CD4-positive, alpha-beta T cell treated with Interleukin-6 at 100 ng/mL for 8 hours (primary cell): ENCODE measurements around the gene TNS3.
"Not testable (repeated sequence)": the region's sequence is repeated elsewhere in the genome, so short reads cannot be mapped to it uniquely, and the experiment has no call there.

Experiments used
- DNase-seq: peaks from one replicate; pipeline ENCODE4 v3.0.0-alpha.2; 2020; ENCODE audit warnings: mixed read lengths, low spot score

TNS3 gene

DNA sequence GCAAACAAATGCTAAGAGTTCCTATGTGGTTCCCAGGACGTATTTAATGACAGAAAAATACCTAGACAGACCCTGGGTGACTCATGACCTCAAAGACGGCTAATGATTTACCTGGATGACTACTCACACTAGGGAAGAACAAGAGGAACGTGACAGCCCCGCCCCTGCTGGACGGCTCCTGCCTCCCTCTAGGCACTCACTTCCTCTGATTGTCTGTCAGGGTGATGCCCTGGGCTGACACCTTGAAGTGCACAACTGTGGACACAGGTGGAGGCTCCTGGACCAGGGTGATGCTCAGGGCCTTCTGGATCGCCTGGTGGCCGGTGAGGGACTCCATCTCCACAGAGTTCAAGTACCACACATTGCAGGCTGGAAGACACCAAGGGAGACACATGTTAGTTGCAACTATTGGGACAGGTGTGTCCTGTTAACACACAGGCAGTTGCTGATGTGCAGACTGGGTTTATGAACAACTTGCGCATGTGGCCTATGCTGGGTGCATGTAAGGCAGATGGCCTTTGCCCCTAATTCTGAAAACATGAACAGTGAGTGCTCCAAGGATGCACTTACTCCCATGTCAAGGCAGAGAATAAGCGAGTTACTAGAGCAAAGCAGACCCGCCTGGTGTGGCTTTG, 298.3 kb downstream of the TNS3 start:
- no peak for DNase-seq

DNA sequence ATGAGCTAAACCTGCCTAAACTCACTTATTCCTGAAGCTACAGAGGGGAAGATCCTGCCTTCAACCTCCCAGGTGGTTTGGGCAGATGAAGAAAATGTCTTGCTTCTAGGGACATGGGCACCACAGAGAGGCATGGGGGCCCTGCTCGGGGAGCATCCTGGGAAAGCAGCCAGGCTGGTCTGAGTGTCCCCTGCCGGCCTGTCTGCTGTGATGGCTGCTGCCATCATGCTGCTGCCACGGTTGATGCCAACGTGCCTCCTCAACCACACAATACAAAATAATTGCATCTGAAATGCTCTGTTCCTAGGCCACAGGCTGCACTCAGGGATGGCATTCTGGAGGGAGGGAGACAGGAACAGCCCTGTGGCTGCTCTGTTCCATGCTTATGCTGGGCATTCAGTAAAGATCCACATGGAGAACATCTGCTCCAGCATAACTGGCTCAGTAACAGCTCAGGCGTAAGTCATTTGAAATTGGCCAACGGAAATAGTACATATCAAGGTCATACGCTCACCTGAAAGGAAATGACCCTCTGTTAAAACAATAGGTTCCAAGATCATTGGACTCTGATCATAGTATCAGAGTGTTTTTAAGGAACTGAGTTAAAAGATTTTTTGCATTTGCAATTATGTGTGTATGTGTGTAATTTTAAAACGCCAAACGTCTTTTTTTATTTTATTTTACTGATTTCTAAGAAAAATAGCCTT, 299.0 kb downstream of the TNS3 start:
- DNase-seq: no peak

DNA sequence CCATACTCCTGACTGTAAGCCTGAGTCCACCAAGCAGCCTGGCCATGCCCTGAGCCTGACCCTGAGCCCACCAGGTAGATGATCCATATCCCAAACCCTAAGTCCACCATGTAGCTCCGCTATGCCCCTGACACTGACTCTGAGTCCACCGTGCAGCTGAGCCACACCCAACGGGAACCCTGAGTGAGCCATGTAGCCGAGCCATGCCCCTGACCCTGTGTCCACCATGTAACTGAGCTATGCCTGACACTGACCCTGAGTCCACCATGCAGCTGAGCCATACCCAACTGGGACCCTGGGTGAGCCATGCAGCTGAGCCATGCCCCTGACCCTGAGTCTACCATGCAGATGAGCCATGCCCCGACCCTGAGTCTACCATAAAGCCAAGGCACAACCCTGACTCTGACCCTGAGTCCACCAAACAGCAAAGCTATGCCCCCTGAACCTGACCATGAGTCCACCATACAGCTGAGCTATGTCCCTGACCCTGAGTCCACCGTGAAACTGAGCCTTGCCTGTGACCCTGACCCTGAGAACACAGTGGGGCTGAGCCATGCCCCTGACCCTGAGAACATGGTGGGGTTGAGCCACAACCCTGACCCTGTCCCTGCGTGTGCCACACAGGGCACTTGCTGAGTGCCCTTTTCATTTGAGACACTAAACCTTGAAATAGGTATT, 299.8 kb downstream of the TNS3 start:
- no peak for DNase-seq

DNA sequence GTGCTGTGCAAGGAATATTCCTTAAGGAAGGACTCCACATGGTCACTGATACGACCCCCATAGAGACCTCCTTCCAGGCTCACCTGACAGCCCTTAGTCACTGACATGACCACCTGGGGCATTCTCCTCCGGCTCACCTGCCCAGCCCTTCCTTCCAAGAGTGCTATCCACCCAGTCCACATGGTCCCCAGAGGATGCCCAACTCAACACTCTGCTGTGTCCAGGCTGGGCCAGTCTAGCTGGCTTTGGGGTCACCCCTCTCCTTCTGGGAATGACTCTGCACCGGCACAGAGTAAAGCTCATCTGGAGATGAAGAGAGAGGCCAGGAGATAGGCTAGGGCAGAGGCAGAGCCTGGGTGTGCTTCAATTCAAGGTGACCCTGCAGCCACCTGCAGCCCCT, 300.8 kb downstream of the TNS3 start:
- no peak for DNase-seq

DNA sequence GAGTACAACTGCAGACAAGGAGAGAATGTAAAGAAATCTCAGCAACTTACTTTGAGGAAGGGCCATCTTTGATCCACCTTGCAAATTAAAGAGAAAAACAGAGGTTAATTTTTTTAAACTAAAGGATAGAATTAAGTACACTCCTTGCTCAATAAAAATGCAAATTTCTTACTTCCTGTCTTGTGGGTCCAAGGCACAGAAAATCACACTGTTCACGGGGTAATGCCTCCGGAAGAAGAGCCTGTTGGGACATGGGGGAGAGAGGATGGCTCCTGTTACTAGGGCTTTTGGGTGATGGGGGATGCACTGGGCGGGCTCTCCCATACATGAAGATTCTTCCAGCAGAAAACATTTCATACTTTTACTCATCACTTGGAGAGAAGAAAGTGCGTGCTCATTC, 301.8 kb downstream of the TNS3 start:
- no peak for DNase-seq

DNA sequence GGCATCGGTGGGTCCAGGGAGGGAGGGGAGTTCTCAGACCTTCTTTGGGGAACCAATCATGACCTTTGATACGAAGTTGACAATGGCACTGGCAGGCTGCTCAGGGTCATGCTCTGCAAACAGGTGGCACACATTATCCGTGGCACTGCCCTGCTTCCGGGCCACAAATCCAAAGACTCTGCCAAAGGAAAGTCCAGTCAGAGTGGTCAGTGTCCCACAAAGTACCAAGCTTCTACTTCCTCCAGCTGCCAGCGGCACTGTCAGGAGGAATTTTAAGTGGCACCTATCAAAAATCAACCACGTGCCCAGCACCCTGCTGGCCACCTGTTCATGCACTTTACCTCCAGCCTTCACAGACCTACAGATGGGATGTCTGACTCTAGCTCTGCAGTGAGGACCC, 303.9 kb downstream of the TNS3 start:
- DNase-seq: no peak

DNA sequence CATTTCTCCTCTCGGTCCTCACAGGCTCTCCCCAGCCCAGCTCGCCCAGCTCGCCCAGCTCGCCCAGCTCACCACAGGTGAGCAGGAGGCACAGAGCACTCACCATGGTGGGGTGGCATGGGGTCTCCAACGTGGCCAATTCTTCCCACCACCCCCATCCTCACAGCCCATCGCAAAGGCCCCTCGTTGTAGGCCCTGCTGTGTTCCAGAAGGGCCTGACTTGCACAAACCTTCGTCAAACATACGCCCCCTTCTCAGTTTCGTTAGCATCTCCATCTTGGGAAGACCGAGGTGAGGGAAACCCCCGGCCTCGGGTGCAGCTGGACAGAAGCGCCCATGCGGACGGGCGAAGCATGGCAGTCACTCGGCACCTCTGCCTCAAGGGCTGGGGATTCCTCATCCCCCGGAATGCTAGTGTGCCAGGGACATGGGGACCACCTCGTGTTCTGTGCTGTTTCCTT, 304.6 kb downstream of the TNS3 start:
- no peak for DNase-seq

DNA sequence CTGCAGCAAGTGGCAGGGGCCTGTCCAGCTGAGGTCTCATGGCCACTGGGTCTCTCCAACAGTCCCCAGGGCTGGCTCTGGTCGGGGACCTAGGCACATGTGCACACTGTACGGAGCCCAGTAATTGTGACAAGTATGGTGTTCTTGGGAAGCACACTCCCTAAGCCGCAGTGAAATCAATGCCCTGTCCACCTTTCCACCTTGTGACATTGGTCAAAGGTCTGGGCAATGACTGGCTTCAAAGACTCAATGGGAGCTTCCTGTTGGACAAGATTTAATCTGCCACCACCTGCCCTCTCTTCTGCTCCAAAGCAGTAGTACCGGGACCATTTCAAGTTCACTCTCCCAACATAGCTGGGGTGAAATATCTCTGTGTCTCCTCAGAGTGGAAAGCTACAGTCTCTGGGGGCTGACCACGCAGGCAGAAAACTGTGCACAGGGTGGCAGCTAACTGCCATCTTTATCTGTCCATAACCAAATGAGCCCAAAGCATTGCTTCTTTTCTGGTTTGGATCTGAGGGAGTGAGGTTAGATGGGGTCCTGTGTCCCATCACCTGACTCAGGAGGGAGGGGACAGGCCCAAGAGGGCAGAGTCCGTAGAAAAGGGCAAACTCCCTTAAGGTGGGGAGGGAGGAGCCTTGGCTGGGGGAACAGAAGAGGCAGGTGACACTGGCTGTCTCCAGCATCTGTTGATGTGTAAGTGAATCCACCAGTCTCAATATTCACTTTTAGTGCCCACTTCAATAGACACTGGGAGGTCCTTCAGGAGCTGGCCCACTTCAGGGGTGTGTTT, 307.7 kb downstream of the TNS3 start:
- no peak for DNase-seq

DNA sequence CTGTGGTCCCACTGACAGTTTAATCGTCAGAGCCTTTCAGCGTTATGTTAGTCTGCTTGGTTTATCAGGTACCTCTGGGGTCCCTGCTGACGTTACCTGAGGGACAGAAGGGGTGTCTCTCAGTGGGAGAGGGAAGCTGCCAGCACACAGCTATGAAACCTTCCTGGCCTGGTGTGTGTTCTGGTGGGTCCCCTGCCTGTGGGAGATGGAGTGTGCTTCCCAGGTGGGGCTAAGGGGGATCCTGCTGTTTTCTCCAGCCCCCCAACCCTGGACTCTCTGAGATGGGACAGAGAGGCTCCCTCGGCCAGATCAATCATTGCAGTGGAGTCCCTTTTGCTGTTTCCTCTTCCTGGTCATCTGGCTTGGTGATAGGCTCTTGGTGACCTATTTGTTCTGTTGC, 308.8 kb downstream of the TNS3 start:
- DNase-seq: no peak

DNA sequence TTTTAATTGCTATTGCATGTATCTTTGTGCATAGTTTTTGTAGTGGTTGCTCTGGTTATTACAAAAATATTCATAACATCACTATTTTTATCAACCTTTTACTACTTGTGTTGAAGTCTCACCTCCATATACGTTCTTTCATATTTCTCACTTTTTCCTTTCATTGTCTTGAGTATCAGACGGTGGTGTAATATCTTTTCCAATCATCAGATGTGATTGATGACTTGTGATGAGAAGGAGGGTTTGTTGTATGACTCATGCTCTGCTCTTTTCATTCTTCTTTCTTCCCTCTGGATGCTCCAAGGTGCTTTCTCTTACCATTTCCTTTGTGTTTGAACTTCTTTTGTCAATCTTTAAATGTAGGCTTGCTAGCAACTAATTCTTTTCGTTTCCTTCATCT, 310.2 kb downstream of the TNS3 start:
- no peak for DNase-seq

DNA sequence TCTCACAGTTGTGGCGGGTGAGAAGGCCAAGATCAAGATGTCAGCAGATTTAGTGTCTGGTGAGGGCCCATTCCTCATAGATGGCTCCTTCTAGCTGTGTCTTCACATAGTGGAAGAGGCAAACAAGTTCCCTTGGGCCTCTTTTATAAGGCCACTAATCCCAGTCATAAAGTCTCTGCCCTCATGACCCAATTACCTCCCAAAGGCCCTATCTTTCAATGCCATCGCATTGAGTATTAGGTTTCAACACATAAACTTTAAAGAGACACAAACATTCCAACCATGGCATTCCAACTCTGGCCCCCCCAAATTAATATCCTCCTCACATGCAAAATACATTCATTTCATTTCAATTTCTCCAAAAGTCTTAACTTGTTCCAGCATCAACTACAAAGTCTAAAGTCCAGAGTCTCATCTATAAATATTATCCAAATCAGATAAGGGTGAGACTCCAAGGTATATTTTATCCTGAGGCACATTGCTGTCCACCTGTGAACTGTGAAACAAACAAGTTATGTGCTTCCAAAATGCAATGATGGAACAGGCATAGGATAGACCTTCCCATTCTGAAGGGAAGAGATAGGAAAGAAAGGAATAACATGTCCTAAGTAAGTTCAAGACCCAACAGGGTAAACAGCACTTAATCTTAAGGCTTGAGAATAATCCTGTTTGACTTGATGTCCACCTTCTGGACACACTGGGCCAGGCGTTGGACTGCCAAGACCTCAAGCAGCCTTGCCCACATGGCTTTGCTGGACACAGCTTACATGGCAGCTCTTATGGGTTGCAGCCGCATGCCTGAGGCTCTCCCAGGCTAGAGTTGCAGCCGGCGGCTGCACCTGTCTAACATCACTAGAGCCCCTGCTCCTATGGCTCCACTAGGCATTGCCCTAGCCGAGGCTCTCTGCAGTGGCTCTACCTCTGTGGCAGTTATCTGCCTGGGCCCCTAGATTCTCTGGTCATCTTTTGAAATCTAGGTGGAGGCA, 312.8 kb downstream of the TNS3 start:
- DNase-seq: no peak

DNA sequence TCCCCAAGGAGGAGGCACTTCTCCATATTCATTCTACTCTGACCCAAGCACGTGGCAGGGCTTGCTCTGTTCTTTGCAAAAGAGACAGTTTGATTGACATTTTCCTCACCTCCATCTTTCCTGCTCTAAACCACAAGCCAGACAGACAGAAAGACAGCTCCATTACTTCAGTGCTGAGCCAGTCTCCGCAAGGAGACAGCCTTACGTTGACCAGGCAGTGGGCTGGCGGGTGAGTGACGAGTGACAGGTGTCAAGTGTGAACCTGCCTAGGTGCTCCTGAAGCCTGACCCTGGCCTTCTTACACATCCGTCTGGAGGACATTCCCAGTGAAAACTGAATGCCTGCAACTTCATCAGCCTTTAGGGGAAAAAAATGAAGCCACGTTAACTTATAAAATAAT, 314.6 kb downstream of the TNS3 start:
- no peak for DNase-seq

DNA sequence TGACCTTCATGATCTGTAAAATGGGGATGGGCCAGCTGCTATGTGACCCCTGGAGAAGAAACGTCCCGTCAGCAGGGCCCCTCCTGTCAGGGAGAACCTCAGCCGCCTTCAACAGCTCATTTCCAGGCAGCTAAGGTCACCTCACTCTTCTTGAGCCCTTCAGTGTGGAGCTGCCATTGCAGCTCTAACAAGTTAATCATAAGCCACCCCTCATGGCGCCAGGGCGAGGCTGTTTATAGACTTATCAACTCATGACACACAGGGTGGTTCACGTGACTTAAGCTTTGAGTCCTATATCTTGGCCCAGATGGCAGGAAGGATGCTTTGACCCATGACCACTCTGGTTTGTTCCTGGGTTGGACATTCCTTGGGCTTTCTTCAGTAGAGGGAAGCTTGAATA, 315.1 kb downstream of the TNS3 start:
- DNase-seq: no peak

DNA sequence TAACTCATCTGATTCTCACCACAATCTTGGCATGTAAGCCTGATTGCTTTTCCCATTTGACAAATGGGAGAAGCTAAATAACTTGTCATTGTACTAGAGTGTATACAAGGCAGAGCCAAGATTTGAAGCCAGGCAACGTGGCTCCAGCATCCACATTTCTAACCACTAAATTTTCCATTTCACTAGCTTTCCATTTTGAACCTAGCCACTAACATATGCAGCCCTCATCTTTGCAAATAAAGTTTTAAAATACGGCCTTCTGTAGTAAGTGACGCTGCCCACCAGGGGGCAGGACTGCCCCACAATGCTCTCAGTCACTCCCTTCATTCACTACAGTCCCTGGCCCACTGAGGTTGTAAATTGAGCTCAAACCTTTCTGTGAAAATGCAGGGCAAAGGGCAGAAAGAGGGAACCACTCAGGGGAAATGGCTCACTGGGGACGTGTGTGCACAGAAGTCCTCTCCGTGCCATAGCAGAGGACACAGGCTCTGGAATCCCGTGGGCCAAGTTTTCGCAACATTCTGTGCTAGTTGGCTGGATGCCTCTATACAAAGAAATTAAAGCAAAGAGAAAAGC, 315.7 kb downstream of the TNS3 start:
- DNase-seq: no peak

DNA sequence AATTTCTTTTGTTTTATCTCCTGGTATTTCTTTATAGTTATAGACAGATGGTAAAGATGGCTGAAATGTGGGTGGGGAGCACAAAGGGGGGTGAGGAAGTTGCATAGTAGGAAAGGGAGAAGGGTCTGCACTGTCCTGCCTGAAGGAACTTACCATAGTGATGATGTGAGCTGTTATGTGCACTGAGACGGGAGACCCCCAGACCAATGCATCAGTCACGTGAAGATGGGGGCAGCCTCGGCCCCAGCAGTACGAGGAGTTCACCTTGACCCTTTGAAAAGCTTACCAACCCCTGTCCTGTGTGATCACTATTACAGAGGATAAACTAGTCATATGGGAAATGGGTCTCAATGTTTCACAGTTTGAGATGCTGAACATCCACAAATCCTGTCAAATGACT, 316.3 kb downstream of the TNS3 start:
- no peak for DNase-seq

DNA sequence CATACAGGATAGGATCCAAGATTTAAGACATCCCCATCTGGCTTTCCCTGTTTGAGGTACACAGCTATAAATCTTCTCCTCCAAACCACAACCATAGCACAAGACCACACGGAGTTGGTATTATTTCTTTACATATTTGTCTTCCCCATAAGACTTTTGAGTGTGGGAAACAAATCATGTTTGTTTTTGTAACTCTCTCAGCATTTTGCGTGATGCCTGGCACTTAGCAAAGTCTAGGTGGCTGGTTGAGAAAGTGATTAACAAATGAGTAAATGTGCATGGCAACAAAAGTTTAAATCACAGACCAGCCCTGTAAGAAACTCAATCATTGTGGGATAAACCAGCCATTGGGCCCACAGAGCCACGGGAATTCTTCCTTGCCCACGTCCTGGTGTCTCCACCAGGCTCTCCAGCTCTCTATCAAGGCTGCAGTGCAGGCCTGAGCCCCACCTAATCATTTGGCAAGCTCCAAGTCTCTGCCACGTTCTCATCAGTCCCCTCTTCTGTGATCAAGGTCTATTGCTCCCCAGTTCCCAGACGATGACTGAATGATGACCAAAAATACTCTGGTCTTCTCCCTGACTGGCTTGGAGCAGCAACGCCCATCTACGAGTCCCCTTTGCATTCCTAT, 317.8 kb downstream of the TNS3 start:
- no peak for DNase-seq

DNA sequence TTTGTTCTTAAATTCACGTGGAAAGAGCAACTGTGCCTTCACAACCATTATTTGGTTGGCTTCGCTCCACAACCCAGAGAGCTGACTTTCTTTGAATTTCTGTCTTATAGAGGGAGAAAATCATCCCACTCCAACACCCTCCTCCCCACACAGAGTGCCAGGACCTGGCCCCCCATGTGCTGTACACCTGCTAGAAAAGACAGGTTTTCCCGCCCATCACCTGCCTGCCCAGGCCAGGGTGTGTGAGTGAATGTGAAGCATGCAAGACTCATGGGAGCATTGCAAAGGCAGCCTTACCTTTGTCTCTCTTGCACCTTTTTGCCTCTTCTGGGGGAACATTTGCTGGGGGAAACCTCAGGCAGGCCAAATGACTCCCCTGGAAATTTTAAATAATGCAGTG, 319.0 kb downstream of the TNS3 start:
- no peak for DNase-seq

DNA sequence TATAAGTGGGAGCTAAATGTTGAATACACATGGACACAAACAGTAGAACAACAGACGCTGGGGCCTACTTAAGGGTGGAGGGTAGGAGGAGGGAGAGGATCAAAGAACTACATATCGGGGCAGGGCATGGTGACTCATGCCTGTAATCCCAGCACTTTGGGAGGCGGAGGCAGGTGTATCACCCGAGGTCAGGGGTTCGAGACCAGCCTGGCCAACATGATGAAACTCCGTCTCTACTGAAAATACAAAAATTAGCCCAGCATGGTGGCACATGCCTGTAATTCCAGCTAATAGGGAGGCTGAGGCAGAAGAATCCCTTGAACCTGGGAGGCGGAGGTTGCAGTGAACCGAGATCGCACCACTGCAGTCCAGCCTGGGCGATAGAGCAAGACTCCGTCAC, 319.8 kb downstream of the TNS3 start:
- DNase-seq: not testable (repeated sequence)

DNA sequence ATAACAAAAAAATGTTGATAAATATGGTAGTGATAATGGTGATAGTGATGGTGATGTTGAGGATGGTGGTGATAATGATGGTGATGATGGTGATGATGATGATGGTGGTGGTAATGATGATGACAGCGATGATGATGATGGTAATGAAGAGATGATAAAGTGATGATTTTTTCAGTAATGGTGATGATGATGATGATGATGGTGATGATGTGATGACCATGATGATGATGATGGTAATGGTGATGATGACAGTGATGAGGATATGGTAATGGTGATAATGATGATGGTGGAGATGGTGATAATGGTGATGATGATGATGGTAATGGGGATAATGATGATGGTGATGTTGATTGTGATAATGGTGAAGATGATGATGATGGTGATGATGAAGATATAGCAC, 321.6 kb downstream of the TNS3 start:
- no peak for DNase-seq

DNA sequence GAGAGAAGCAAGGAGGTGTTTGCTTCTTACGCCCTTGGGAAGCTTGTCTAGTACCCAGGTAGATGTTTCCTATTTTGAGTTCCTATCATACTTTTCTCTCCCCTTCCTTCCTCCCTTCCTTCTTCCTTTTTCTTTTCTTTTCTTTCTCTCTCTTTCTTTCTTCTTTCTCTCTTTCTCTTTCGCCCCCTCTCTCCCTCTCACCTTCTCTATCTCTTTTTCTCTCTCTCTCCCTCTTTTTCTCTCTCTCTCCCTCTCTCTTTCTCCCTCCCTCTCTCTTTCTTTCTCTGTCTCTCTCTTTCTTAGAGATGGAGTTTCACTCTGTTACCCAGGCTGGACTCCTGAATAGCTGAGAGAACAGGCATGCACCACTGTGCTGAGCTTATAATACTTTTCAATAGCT, 322.2 kb downstream of the TNS3 start:
- no peak for DNase-seq

DNA sequence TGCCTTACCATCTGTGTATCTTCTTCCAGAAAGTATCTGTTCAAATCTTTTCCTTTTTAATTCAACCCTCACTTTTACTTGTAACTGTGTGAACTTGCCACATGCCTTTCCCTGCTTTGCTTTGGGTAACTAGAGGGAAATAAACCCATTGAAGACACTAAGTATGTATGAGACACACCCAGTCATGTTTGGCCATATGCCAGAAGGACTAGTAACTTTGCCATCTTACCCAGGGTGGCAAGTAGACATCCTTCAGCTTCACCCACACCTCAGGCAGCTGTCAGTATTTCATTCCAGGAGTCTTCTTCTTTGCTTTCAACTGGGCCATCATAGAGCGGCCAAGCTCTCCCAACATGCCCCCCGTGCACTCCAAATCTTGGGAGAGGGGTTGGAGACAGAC, 323.1 kb downstream of the TNS3 start:
- DNase-seq: no peak
